ENCODE results near the gene IFNA7. TPM values are rescaled to one million over a fixed set of nuclear protein-coding genes. Genes with fewer than 3 reads are reported as not detected.
"Not testable (repeated sequence)": the region's sequence is repeated elsewhere in the genome, so short reads cannot be mapped to it uniquely, and the experiment has no call there.

The IFNA7 gene
- total RNA-seq, 4 donors from 2014 or later = not detected

DNA sequence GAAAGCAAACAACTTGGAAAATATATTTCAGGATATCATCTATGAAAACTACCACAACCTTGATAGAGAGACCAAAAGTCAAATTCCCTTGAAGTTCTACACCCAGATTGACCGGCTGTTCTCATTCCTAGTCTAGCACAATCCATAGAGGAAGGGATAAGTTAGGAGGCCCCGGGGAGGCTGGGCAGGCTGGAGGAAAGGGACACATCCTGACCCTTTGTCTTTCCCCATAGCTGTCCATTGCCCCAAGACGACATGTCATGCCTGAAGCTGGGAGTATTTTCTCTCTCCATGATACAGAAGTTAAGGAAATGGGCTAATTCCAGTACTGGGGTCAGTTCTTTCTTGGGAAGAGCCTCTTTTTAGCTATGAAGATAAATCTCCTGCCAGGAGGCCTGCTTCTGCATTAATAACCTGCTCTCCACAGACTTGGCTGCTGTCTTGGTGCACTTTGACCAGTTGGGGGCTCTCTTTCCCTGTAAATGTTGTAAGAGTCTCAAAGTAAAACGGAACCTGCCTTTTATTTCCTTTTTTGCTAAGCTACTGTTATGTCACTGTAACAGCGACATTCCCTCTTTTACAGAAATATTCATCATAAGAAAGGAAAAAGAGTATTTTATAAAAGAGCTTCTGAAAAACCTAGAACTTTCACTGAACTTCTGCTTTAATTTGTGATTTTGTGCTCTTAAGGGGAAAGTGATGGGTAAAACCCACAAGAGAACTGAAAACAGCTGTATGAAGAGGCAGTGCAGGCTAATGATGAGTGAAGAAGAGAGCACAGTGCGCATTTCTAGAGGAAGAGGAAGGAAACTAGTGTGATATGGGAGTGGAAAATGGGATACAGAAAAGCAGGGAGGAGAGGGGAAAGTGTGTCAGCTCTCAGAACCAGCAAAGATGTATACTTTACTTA, 6.9 kb downstream of the IFNA7 start:
- TF ChIP-seq, protein P1, sequence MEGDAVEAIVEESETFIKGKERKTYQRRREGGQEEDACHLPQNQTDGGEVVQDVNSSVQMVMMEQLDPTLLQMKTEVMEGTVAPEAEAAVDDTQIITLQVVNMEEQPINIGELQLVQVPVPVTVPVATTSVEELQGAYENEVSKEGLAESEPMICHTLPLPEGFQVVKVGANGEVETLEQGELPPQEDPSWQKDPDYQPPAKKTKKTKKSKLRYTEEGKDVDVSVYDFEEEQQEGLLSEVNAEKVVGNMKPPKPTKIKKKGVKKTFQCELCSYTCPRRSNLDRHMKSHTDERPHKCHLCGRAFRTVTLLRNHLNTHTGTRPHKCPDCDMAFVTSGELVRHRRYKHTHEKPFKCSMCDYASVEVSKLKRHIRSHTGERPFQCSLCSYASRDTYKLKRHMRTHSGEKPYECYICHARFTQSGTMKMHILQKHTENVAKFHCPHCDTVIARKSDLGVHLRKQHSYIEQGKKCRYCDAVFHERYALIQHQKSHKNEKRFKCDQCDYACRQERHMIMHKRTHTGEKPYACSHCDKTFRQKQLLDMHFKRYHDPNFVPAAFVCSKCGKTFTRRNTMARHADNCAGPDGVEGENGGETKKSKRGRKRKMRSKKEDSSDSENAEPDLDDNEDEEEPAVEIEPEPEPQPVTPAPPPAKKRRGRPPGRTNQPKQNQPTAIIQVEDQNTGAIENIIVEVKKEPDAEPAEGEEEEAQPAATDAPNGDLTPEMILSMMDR (IDR thresholded peaks at IDR 0.05) = peak in 3 of 6 experiments; percentile 43 to 57 (median 46)
- peak in 1 of 2 donors; percentile 18 for DNase-seq
- H3K4me1 ChIP-seq; H3K4me3 ChIP-seq (replicated peaks in 1 of 3); H3K27me3 ChIP-seq; H3K36me3 ChIP-seq; H3K9me3 ChIP-seq; H3K27ac ChIP-seq; intact Hi-C loops (cut with DNase I): not testable (repeated sequence)
- WGBS, 2 donors = 43 to 51% methylated on average over 6 of the region's 6 CpGs

DNA sequence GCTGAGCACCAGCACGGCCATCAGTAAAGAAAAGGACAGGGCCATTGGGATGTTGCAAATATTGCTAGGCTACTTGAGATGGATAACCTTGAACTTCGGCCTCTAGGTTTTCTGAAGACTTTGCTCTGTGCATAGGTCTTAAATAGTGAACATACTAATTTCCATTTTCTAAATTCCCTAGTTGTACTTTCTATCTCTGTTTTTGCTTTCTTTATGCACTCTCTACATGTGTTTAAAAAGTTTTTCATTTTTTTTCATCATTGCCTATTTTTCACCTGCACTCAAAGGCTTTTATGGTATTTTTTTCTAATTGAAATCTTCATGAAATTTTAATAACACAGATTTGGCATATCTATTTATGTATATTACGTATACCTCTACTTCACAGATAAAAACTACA, 14.5 kb downstream of the IFNA7 start, which contains the start of gene IFNA4:
Gene IFNA4 (minus strand): TSS at position 101 of the 400 bp plus-strand sequence. CDS start 56 bp downstream, at position 45.
- WGBS, 2 donors = 94 to 95% methylated on average over 3 of the region's 3 CpGs
- H3K27me3 ChIP-seq; H3K27ac ChIP-seq; H3K9me3 ChIP-seq; H3K36me3 ChIP-seq; H3K4me3 ChIP-seq (replicated peaks in 1 of 3); intact Hi-C loops (cut with DNase I); H3K4me1 ChIP-seq; DNase-seq: not testable (repeated sequence)

DNA sequence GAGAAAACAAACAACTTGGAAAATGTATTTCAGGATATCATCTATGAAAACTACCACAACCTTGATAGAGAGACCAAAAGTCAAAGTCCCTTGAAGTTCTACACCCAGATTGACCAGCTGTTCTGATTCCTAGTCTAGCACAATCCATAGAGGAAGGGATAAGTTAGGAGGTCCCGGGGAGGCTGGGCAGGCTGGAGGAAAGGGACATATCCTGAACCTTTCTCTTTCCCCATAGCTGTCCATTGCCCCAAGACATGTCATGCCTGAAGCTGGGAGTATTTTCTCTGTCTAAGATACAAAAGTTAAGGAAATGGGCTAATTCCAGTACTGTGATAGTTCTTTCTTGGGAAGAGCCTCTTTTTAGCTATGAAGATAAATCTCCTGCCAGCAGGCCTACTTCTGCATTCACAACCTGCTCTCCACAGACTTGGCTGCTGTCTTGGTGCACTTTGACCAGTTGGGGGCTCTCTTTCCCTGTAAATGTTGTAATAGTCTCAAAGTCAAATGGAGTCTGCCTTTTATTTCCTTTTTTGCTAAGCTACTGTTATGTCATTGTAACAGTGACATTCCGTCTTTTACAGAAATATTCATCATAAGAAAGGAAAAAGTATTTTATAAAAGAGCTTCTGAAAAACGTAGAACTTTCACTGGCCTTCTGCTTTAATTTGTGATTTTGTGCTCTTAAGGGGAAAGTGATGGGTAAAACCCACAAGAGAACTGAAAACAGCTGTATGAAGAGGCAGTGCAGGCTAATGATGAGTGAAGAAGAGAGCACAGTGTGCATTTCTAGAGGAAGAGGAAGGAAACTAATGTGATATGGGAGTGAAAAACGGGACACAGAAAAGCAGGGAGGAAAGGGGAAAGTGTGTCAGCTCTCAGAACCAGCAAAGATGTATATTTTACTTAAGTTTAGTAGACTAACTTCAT, 18.9 kb downstream of the IFNA7 start:
- H3K27me3 ChIP-seq; H3K4me3 ChIP-seq (replicated peaks in 1 of 3); H3K36me3 ChIP-seq; H3K9me3 ChIP-seq; intact Hi-C loops (cut with DNase I); H3K27ac ChIP-seq; H3K4me1 ChIP-seq: not testable (repeated sequence)
- TF ChIP-seq, protein P1 (IDR thresholded peaks at IDR 0.05) = peak in 1 of 6 experiments; percentile 42
- DNase-seq = peak in 1 of 2 donors; percentile 15
- 52 to 56% methylated on average over 4 of the region's 4 CpGs for WGBS, 2 donors

DNA sequence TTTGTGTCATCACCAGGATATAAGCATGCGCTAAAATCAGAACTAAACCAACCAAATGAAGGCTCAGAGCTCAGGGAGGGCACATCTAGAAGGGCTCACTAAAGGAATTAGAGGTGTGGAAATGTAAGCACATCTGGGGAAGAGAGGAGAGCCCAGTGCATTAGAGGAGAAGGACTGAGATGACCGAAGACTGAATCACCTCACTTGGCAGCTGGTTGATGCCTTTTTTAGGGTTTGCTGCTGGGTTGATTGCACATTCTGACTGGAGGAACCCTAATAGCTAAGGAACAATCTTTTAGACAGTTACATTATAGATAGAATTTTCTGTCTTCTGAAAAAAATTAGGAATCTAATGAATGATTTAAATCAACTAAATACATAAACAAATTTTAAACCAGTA, 27.3 kb downstream of the IFNA7 start:
- intact Hi-C loops (cut with DNase I) = no loop called here
- WGBS, 2 donors = 89 to 93% methylated on average over 2 of the region's 2 CpGs
- H3K27ac ChIP-seq = no peak overlapping the region
- no peaks in the 10 kb centered on the region for H3K9me3 ChIP-seq
- no peaks in the 10 kb centered on the region for H3K36me3 ChIP-seq
- no peak overlapping the region for H3K4me3 ChIP-seq (replicated peaks in 1 of 3)
- H3K27me3 ChIP-seq = no peaks in the 10 kb centered on the region
- TF ChIP-seq, protein P1 (IDR thresholded peaks at IDR 0.05) = no peak
- TF ChIP-seq POLR2A (IDR thresholded peaks at IDR 0.05) = no peak
- no peaks in the 10 kb centered on the region for H3K4me1 ChIP-seq
- DNase-seq = no peak

DNA sequence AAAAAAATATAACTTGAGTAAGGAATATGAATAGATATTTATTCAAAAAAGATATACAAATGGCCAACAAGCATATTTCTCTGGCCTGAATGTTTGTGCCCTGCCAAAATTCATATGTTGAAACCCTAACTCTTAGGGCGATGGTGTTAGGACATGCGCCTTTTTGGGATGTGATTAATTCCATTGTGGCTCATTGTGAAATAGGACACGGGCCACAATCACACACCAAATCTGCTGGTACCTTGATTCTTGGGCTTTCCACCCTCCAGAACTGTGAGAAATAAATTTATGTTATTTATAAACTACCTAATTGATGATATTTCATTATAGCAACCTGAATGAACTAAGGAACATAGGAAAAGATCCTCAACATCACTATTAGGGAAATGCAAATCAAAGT, 29.8 kb downstream of the IFNA7 start:
- DNase-seq = no peak
- no peak for TF ChIP-seq POLR2A (IDR thresholded peaks at IDR 0.05)
- TF ChIP-seq, protein P1 (IDR thresholded peaks at IDR 0.05) = no peak
- 92 to 96% methylated on average over 3 of the region's 3 CpGs for WGBS, 2 donors
- Histone ChIP-seq H3K27ac (no peak overlapping the region), H3K4me3 (replicated peaks in 1 of 3) (no peak overlapping the region), H3K9me3 (no peaks in the 10 kb centered on the region), H3K27me3 (no peaks in the 10 kb centered on the region), H3K36me3 (no peaks in the 10 kb centered on the region), H3K4me1 (no peaks in the 10 kb centered on the region)
- intact Hi-C loops (cut with DNase I) = no loop called here
